NCI-H524 treated with DMSO at 0.1 percent for 48 hours (cell line): Measurements from ENCODE around the gene SLC18A3.

Experiments used
- DNase-seq: peaks from one replicate; lab custom pipeline; 2025; lab: John Stamatoyannopoulos, UW

The SLC18A3 gene

DNA sequence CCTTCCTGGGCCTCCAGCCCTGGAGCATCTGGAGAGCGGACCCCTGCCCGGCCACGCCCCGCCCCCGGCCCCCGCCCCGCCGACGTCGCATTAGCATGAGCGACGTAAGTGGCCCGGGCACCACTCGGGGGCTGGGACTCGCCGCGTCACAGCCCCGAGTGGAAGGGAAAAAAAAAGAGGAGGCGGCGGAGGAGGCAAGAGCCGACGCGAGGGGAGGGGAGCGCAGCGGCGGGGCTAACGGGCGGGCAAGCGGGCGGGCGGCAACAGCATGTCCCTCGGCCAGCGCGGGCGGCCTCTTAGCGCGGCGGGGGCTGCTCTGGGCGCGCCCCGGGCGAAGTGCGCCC, at the start of gene SLC18A3:
SLC18A3 (plus strand) TSS at position 197 of the 344 bp plus-strand sequence. CDS start 431 bp downstream, outside the sequence.
- DNase-seq: no peak

DNA sequence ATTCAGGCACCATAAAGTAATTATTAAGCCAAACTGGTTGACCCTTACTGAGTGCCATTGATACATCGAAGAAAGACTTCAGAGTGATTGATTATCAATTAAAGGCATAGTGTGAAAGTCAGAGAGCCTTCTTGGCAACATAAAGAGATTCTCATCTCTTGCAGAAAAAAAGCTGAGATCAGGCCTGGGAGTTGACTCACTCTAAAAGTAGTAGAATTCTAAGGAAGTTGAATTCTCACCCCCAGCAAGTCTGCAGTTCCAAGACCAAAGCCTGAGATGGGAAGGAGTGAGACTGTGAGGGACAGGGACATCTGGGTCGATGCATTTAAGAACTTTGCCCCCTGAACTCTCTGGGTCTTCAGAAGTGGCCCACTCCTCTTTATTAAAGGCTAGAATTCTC, 49.6 kb upstream of the SLC18A3 start:
- no peak for DNase-seq

GRCh38 chr10:49562893-49563292, 47.2 kb upstream of the SLC18A3 start:
- no peak for DNase-seq

- no peak for DNase-seq
These were observed 45.6 kb upstream of the SLC18A3 start for GRCh38 chr10:49564461-49565009.

- DNase-seq: no peak
These were observed 42.3 kb upstream of the SLC18A3 start for GRCh38 chr10:49567810-49568209.

DNA sequence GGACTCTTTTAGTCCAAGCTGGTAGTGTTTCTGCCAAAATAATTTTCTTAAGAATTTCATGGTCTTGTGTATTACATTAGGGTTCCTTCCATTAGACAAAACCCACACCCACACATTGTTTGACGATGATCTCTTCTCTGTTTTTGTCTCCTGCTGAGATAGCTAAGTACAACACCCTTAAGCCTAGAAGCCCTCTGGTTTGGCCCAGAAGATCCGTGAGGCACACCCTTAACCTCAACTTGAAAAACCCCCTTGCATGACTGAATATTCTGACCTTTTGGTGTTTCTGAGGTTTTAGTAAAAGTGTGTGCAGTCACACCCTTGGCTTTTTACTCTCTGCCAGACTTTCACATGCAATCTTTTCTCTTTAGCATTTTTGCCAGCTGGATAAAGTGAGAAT, 41.9 kb upstream of the SLC18A3 start:
- DNase-seq: no peak

- DNase-seq: no peak
These were observed 41.0 kb upstream of the SLC18A3 start for GRCh38 chr10:49569031-49569631.

- DNase-seq: no peak
These were observed 38.7 kb upstream of the SLC18A3 start for GRCh38 chr10:49571388-49571787.

- DNase-seq: peak; percentile 22
These were observed 37.5 kb upstream of the SLC18A3 start for GRCh38 chr10:49572594-49573114.

GRCh38 chr10:49575489-49576072, 34.5 kb upstream of the SLC18A3 start:
- no peak for DNase-seq

DNA sequence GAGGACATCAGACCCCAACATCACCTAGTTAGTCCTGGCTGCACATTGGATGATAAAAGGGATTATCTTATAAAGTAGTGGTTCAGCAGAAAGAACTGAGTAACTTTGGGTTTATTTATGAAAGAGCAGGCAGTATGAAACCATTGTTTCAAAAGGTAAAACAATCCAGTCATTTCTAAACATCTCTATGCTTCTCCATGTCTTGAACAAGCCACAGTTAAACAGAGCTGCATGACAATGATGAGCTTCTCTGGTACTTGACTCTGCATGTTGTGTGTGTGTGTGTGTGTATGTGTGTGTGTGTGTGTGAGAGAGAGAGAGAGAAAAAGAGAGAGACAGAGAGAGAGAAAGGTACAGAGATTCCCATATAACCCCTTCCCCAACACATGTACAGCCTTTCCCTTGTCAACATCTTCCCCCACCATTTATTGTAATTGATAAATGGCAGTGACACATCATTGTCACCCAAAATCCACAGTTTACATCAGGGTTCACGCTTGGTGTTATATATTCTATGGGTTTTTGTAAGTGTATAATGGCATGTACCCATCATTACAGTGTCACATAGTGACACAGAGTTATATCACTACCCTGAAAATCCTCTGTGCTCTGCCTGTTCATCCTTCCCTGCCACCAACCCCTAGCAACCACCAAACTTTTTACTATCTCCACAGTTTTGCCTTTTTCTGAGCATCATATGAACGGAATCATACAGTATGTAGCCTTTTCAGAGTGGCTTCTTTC, 32.8 kb upstream of the SLC18A3 start:
- no peak for DNase-seq

DNA sequence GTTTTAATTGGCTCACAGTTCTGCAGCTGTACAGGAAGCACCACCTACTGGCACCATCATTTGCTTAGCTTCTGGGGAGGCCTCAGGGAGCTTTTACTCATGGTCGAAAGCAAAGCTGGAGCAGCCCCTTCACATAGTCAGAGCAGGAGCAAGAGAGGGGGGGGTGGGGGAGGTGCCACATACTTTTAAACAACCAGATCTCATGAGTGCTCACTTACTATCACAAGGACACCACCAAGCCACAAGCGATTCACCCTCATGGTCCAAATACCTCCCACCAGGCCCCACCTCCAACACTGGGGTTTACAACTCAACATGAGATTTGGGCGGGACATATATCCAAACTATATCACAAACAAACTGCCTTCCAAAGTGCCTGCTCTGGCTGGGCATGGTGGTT, 31.7 kb upstream of the SLC18A3 start:
- DNase-seq: no peak

DNA sequence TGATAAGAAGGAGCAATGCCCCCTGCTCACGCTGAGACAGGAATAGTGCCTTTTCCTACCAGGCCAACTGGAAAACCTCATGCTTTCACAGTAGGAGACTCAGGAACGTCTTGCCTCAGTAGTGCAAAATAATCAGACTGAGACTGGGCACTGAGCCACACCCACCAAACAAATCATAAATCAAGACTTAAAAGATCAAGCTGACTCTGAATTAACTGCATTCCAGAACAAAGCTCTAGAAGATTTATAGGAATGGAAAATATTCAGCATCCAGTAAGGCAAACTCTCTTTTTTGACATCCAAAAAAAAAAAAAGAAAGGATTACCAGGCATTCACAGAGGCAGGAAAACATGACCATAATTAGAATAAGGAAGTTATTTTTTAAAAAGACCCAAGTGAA, 30.5 kb upstream of the SLC18A3 start:
- no peak for DNase-seq

DNA sequence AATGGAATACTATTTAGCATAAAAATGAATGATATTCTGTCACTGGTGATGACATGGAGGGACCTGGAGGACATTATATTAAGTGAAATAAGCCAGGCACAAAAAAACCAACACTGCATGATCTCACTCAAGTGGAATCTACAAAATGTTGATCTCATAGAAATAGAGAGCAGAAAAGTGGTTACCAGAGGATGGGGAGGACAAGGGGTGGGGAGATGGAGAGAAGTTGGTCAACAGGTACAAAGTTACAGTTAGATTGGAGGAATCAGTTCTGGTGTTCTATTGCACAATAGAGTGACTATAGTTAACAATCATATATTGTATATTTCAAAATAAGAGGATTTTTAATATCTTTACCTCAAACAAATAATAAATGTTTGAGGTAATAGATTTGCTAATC, 24.7 kb upstream of the SLC18A3 start:
- no peak for DNase-seq

DNA sequence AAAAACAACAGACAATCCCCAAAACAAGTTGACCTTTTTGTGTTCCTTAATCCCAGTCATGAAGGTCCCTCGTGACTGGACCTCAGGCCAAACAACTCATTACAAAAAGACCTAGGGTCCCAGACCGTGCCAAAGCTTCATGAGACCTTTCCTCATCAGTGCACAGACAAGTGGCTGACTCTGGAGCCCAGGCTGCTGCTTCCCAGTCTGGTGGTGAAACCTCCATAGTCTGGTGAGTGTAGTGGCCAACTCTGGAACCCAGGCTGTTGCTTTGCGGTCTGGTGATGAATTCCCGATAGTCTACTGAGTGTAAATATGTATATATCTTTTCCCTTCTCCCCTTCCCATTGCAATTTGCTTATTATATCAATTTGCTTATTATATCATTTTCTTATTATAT, 22.1 kb upstream of the SLC18A3 start:
- no peak for DNase-seq

GRCh38 chr10:49592726-49593563, 17.2 kb upstream of the SLC18A3 start:
- DNase-seq: no peak

GRCh38 chr10:49593564-49593875, 16.6 kb upstream of the SLC18A3 start:
- DNase-seq: no peak

DNA sequence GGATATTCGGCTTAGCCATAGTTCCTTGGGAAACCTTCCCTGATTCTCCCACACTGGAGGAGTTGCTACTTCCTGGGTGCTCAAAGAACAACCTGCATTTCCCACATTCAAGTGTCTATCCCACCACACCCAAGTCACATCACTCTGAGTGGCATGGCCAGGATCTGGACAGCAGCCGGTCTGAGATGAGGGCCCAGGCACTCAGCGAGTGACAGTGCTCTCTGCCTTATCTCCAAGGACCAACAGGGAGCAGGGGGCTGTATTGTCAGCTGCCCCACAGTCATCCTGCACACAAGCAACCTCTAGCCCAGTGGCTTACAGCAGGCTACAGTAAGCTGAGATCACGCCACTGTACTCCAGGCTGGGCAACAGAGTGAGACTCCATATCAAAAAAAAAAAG, 16.1 kb upstream of the SLC18A3 start:
- DNase-seq: no peak

GRCh38 chr10:49594594-49594993, 15.5 kb upstream of the SLC18A3 start:
- no peak for DNase-seq

DNA sequence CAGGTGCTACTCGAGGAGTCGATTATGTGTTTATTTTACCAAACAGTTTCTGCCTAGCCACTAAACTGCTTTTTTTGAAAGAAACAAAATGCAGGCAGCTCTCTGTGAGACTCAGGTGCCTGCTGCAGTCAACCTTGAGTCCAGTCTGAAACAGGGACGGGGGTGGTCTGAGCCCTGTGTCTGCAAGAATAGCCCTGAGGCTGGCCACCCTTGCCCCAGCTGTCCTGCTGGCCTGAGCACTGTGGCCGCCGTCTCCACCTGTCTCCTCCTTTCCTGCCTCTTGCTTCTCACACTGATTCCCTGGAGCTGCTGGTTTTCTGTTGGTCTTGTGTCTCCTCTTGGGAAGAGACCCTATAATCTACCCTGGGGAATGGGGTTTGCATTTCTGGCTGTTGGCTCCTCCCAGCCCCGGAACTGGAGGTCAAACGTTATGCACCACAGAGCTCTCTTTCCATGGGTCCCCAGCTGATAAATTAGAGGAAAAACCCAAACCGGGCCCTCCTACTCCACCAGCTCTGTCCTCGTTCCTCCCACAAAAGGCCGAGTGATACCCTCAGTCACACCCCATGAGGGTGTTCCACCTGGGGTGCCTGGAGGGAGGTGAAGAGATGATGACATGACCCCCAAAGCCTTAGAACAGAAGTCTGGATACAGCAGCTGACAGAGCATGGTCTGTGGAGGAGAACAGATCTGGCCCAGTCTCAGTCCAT, 15.0 kb upstream of the SLC18A3 start:
- DNase-seq: no peak

DNA sequence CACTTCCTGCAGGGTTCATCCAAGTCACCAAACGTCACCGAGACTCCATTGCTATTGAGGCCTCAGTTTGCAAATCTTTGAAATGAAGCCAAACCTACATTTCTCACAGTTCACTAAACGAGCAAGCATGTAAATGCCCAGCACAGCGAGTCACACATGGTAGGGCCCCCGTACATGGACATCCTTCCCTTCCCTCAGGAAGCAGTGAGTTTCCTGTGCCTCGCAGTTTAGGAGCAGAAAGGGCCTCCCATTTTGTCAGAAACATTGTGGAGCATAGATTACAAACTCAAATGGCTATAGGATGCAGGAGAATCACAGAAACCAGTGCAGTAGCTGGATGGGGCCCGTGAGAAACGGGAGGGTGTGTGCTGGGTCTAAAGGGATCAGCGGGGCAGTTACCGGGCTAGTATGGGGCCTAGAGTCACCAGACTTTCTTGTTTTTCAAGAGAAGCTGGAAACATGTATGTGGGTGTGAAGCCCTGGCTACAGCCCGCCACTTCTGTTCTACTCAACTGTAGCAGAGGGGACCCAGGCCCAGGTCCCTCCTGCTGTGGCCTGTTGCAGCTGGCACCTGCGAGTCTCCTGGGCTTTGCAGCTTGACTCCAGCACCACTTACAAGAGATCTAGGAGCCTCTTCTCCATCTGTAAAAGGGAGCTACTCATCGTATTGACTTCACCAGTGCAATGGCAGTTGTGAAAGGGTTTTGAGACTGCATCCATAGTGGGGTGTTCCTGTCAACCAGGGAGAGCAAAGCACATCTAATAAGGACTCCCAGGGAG, 14.2 kb upstream of the SLC18A3 start:
- no peak for DNase-seq
